ENCODE results near the gene RPTOR.

GRCh38 chr17:80763293-80763867 is 218.7 kb downstream of the RPTOR start:
- TF ChIP-seq CTCF (IDR thresholded peaks at IDR 0.05) = no peak
- no peak for TF ChIP-seq EP300 (IDR thresholded peaks at IDR 0.05; ENCODE audit: borderline replicate concordance in 1 of 2, low read depth in 1 of 2, low read length in 1 of 2)
- TF ChIP-seq FOXM1 (IDR thresholded peaks at IDR 0.05; ENCODE audit: low read depth) = no peak
- no peak for TF ChIP-seq USF1 (IDR thresholded peaks at IDR 0.05; ENCODE audit: borderline replicate concordance, low read depth)
- TF ChIP-seq TAF1 (IDR thresholded peaks at IDR 0.05; ENCODE audit: borderline replicate concordance, low read depth, low read length) = no peak
- TF ChIP-seq USF2 (IDR thresholded peaks at IDR 0.05; ENCODE audit: borderline replicate concordance, low read depth, low read length) = no peak
- TF ChIP-seq MAX (IDR thresholded peaks at IDR 0.05; ENCODE audit: low read depth) = no peak
- no peak for TF ChIP-seq ZBTB33 (IDR thresholded peaks at IDR 0.05; ENCODE audit: borderline replicate concordance, low read depth)
- no peak for TF ChIP-seq RCOR1 (IDR thresholded peaks at IDR 0.05; ENCODE audit: low read length)
- TF ChIP-seq POLR2AphosphoS5 (IDR thresholded peaks at IDR 0.05; ENCODE audit: low read depth, low read length) = no peak
